Measurements from ENCODE around the gene KCNQ1. TPM values are rescaled to one million over a fixed set of nuclear protein-coding genes. Genes with fewer than 3 reads are reported as not detected.

The KCNQ1 gene
- total and polyA plus RNA-seq, 2 of the 13 experiments (the other 11 are each of a cell fraction or from before 2014, with no cell fraction given), result 0.02 to 0.08 TPM

GRCh38 chr11:2891326-2892214 lies 446.8 kb downstream of the KCNQ1 start (continued):
- TF ChIP-seq KDM5B (CRISPR knock-in tag; IDR thresholded peaks at IDR 0.05; ENCODE audit: borderline replicate concordance) (0 out of 2 replicates have a peak, but pooled peaks have one; percentile 29), MAFK (conservative IDR thresholded peaks at IDR 0.05 in 1 of 2, IDR thresholded peaks at IDR 0.05 in 1 of 2; ENCODE audit: low read length in 2 of 2) (no peak), IRF2 (CRISPR knock-in tag; IDR thresholded peaks at IDR 0.05) (0 out of 2 replicates have a peak, but pooled peaks have one; percentile 27), MTF1 (CRISPR knock-in tag; IDR thresholded peaks at IDR 0.05) (no peak), EEA1 (CRISPR knock-in tag; IDR thresholded peaks at IDR 0.05; ENCODE audit: borderline replicate concordance) (no peak), KDM2A (CRISPR knock-in tag; IDR thresholded peaks at IDR 0.05; ENCODE audit: borderline replicate concordance, low read depth) (peak; percentile 51; the same call in 1 of the 2 replicates), ZNF547 (CRISPR knock-in tag; IDR thresholded peaks at IDR 0.05) (0 out of 2 replicates have a peak, but pooled peaks have one; percentile 25), BRD4 (CRISPR knock-in tag; IDR thresholded peaks at IDR 0.05) (no peak), ZNF670 (CRISPR knock-in tag; IDR thresholded peaks at IDR 0.05; ENCODE audit: borderline replicate concordance) (no peak), RFX3 (CRISPR knock-in tag; IDR thresholded peaks at IDR 0.05) (no peak), ZXDC (CRISPR knock-in tag; IDR thresholded peaks at IDR 0.05) (no peak), SP5 (CRISPR knock-in tag; IDR thresholded peaks at IDR 0.05; ENCODE audit: borderline replicate concordance, low read depth) (no peak), SETDB1 (CRISPR knock-in tag; IDR thresholded peaks at IDR 0.05; ENCODE audit: borderline replicate concordance) (no peak), YEATS2 (CRISPR knock-in tag; IDR thresholded peaks at IDR 0.05; ENCODE audit: borderline replicate concordance) (no peak), NFRKB (IDR thresholded peaks at IDR 0.05) (no peak), JDP2 (CRISPR knock-in tag; IDR thresholded peaks at IDR 0.05; ENCODE audit: borderline replicate concordance) (no peak), SCMH1 (CRISPR knock-in tag; IDR thresholded peaks at IDR 0.05; ENCODE audit: borderline replicate concordance) (no peak), ZNF841 (CRISPR knock-in tag; IDR thresholded peaks at IDR 0.05; ENCODE audit: borderline replicate concordance) (no peak), KAT8 (CRISPR knock-in tag; IDR thresholded peaks at IDR 0.05) (no peak)
- TF ChIP-seq, protein P1, sequence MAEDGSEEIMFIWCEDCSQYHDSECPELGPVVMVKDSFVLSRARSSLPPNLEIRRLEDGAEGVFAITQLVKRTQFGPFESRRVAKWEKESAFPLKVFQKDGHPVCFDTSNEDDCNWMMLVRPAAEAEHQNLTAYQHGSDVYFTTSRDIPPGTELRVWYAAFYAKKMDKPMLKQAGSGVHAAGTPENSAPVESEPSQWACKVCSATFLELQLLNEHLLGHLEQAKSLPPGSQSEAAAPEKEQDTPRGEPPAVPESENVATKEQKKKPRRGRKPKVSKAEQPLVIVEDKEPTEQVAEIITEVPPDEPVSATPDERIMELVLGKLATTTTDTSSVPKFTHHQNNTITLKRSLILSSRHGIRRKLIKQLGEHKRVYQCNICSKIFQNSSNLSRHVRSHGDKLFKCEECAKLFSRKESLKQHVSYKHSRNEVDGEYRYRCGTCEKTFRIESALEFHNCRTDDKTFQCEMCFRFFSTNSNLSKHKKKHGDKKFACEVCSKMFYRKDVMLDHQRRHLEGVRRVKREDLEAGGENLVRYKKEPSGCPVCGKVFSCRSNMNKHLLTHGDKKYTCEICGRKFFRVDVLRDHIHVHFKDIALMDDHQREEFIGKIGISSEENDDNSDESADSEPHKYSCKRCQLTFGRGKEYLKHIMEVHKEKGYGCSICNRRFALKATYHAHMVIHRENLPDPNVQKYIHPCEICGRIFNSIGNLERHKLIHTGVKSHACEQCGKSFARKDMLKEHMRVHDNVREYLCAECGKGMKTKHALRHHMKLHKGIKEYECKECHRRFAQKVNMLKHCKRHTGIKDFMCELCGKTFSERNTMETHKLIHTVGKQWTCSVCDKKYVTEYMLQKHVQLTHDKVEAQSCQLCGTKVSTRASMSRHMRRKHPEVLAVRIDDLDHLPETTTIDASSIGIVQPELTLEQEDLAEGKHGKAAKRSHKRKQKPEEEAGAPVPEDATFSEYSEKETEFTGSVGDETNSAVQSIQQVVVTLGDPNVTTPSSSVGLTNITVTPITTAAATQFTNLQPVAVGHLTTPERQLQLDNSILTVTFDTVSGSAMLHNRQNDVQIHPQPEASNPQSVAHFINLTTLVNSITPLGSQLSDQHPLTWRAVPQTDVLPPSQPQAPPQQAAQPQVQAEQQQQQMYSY (CRISPR knock-in tag; IDR thresholded peaks at IDR 0.05), result no peak
- TF ChIP-seq, protein P2, sequence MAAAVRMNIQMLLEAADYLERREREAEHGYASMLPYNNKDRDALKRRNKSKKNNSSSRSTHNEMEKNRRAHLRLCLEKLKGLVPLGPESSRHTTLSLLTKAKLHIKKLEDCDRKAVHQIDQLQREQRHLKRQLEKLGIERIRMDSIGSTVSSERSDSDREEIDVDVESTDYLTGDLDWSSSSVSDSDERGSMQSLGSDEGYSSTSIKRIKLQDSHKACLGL (CRISPR knock-in tag; IDR thresholded peaks at IDR 0.05), result no peak
- TF ChIP-seq, protein P3, sequence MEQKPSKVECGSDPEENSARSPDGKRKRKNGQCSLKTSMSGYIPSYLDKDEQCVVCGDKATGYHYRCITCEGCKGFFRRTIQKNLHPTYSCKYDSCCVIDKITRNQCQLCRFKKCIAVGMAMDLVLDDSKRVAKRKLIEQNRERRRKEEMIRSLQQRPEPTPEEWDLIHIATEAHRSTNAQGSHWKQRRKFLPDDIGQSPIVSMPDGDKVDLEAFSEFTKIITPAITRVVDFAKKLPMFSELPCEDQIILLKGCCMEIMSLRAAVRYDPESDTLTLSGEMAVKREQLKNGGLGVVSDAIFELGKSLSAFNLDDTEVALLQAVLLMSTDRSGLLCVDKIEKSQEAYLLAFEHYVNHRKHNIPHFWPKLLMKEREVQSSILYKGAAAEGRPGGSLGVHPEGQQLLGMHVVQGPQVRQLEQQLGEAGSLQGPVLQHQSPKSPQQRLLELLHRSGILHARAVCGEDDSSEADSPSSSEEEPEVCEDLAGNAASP (CRISPR knock-in tag; IDR thresholded peaks at IDR 0.05; ENCODE audit: borderline replicate concordance), result no peak

Data from HepG2 (cell line).